ENCODE data around the gene PEG3. TPM values are rescaled to one million over a fixed set of nuclear protein-coding genes. Genes with fewer than 3 reads are reported as not detected.

Gene PEG3
- total and polyA plus RNA-seq, 2 of the 13 experiments (the other 11 are each of a cell fraction or from before 2014, with no cell fraction given), result 217 to 394 TPM

DNA sequence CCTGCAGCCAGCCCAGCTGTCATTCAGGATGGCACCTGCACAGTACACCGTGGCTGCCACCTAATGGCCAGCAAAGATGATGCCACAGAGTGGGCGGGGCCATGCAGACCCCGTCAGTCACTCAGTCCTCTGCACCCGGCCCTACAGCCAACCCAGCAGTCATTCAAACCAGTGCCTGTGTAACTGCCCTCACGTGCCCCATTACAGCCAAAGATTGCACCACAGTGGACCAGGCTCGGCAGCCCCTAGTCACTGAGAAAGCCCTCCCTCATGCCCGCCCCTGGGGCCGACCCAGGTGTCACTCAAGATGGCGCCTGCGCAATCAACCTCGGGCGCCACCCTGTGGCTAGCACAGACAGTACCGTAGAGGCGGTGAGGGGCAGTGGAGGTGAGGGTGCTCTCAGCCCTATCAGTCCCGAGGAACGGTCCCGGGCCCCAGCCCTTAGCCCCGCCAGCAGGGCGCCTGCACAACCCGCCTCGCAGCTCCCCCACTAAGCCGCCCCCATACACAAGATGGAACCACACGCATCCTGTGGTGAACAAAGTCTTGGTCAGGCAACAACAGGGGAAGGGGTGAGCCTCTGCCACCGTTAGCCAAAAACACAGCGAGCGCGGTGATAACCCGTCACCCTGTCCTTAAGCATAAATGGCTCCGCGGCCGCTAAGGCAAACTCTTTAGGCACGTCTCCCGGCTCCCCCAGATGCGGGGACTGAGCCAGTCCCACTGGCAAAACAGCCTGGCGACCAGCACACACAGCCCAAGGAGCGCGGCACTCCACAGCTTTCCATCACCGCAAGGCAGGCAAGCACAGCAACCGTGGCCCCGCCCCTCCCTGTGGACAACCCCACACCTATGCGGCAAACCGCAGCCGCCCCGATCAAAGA, 2.3 kb downstream of the PEG3 start (continued):
- TF ChIP-seq, protein P1, sequence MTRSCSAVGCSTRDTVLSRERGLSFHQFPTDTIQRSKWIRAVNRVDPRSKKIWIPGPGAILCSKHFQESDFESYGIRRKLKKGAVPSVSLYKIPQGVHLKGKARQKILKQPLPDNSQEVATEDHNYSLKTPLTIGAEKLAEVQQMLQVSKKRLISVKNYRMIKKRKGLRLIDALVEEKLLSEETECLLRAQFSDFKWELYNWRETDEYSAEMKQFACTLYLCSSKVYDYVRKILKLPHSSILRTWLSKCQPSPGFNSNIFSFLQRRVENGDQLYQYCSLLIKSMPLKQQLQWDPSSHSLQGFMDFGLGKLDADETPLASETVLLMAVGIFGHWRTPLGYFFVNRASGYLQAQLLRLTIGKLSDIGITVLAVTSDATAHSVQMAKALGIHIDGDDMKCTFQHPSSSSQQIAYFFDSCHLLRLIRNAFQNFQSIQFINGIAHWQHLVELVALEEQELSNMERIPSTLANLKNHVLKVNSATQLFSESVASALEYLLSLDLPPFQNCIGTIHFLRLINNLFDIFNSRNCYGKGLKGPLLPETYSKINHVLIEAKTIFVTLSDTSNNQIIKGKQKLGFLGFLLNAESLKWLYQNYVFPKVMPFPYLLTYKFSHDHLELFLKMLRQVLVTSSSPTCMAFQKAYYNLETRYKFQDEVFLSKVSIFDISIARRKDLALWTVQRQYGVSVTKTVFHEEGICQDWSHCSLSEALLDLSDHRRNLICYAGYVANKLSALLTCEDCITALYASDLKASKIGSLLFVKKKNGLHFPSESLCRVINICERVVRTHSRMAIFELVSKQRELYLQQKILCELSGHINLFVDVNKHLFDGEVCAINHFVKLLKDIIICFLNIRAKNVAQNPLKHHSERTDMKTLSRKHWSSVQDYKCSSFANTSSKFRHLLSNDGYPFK (CRISPR knock-in tag; IDR thresholded peaks at IDR 0.05; ENCODE audit: borderline replicate concordance), result 0 out of 2 replicates have a peak, but pooled peaks have one; percentile 15
- TF ChIP-seq, protein P2, sequence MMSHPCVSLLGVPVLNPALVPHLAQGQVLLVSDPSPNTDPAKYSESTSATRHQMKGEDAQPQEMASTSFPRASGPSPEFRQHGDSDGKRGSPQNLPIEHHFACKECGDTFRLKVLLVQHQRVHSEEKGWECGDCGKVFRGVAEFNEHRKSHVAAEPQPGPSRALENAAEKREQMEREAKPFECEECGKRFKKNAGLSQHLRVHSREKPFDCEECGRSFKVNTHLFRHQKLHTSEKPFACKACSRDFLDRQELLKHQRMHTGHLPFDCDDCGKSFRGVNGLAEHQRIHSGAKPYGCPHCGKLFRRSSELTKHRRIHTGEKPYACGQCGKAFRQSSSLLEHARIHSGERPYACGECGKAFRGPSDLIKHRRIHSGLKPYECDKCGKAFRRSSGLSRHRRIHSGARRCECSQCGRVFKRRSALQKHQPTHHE (CRISPR knock-in tag; IDR thresholded peaks at IDR 0.05; ENCODE audit: borderline replicate concordance), result no peak; the same call in 1 of the 2 replicates
- TF ChIP-seq RBM22 (optimal IDR thresholded peaks at IDR 0.05; ENCODE audit: low read length) (peak; percentile 51), ZNF768 (CRISPR knock-in tag; IDR thresholded peaks at IDR 0.05) (0 out of 2 replicates have a peak, but pooled peaks have one; percentile 3), U2AF1 (optimal IDR thresholded peaks at IDR 0.05; ENCODE audit: low read depth, low read length) (no peak), MAZ (IDR thresholded peaks at IDR 0.05; ENCODE audit: borderline replicate concordance, low read depth, low read length) (no peak), MAZ (CRISPR knock-in tag; IDR thresholded peaks at IDR 0.05; ENCODE audit: low read depth) (0 out of 2 replicates have a peak, but pooled peaks have one; percentile 11), ARNTL (CRISPR knock-in tag; IDR thresholded peaks at IDR 0.05) (peak; percentile 6; the same call in 1 of the 2 replicates), SMARCE1 (IDR thresholded peaks at IDR 0.05; ENCODE audit: borderline replicate concordance) (no peak), GABPB1 (CRISPR knock-in tag; IDR thresholded peaks at IDR 0.05) (0 out of 2 replicates have a peak, but pooled peaks have one; percentile 32), KDM2A (CRISPR knock-in tag; IDR thresholded peaks at IDR 0.05; ENCODE audit: borderline replicate concordance, low read depth) (0 out of 2 replicates have a peak, but pooled peaks have one; percentile 7), FOXA1 (IDR thresholded peaks at IDR 0.05) (no peak), FOXA1 (CRISPR knock-in tag; IDR thresholded peaks at IDR 0.05) (0 out of 2 replicates have a peak, but pooled peaks have one; percentile 4)
- TF ChIP-seq, protein P3, sequence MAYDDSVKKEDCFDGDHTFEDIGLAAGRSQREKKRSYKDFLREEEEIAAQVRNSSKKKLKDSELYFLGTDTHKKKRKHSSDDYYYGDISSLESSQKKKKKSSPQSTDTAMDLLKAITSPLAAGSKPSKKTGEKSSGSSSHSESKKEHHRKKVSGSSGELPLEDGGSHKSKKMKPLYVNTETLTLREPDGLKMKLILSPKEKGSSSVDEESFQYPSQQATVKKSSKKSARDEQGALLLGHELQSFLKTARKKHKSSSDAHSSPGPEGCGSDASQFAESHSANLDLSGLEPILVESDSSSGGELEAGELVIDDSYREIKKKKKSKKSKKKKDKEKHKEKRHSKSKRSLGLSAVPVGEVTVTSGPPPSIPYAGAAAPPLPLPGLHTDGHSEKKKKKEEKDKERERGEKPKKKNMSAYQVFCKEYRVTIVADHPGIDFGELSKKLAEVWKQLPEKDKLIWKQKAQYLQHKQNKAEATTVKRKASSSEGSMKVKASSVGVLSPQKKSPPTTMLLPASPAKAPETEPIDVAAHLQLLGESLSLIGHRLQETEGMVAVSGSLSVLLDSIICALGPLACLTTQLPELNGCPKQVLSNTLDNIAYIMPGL (CRISPR knock-in tag; IDR thresholded peaks at IDR 0.05; ENCODE audit: borderline replicate concordance in 1 of 2, low read depth in 1 of 2), result 0 out of 4 replicates have a peak, but pooled peaks of 1 of the 2 experiments have one; percentile 13
- TF ChIP-seq, protein P4, sequence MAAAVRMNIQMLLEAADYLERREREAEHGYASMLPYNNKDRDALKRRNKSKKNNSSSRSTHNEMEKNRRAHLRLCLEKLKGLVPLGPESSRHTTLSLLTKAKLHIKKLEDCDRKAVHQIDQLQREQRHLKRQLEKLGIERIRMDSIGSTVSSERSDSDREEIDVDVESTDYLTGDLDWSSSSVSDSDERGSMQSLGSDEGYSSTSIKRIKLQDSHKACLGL (CRISPR knock-in tag; IDR thresholded peaks at IDR 0.05), result 0 out of 2 replicates have a peak, but pooled peaks have one; percentile 42
- TF ChIP-seq, protein P5, sequence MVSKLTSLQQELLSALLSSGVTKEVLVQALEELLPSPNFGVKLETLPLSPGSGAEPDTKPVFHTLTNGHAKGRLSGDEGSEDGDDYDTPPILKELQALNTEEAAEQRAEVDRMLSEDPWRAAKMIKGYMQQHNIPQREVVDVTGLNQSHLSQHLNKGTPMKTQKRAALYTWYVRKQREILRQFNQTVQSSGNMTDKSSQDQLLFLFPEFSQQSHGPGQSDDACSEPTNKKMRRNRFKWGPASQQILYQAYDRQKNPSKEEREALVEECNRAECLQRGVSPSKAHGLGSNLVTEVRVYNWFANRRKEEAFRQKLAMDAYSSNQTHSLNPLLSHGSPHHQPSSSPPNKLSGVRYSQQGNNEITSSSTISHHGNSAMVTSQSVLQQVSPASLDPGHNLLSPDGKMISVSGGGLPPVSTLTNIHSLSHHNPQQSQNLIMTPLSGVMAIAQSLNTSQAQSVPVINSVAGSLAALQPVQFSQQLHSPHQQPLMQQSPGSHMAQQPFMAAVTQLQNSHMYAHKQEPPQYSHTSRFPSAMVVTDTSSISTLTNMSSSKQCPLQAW (CRISPR knock-in tag; IDR thresholded peaks at IDR 0.05), result no peak

Measured in HepG2 (cell line).